ENCODE measurements around the gene RANBP3L.
"Not testable (repeated sequence)": the region's sequence is repeated elsewhere in the genome, so short reads cannot be mapped to it uniquely, and the experiment has no call there.

Gene RANBP3L

GRCh38 chr5:36202521-36202961, 99.2 kb downstream of the RANBP3L start:
- no peak for DNase-seq

GRCh38 chr5:36200513-36200912, 101.2 kb downstream of the RANBP3L start:
- no peak for DNase-seq

- DNase-seq, result no peak
Observed at GRCh38 chr5:36199620-36200019, 102.1 kb downstream of the RANBP3L start.

- DNase-seq, result not testable (repeated sequence)
Observed at GRCh38 chr5:36198783-36199182, 102.9 kb downstream of the RANBP3L start.

Data from stimulated activated CD4-positive, alpha-beta T cell treated with anti-CD3 and anti-CD28 coated beads, Interleukin-4, amount 100 ng/mL, for 24 hours (primary cell).